Pulmonary artery endothelial cell (primary cell): ENCODE measurements around the gene FAH. TPM values are rescaled to one million over a fixed set of nuclear protein-coding genes. Genes with fewer than 3 reads are reported as not detected.
"Not testable (repeated sequence)": the region's sequence is repeated elsewhere in the genome, so short reads cannot be mapped to it uniquely, and the experiment has no call there.

Experiments used
- DNase-seq: peaks from one replicate; pipeline ENCODE4 v3.0.0-alpha.2; 2011; ENCODE audit warnings: low read depth, low spot score
- total RNA-seq: library from RNA; depleted of rRNA; stranded (reverse); fragments of >200 nt; gene quantifications from 2 replicates; pipeline ENCODE4 v1.2.3, GENCODE V29; 2014

Gene FAH
- total RNA-seq, result 22.2 and 27.6 TPM in 2 replicates

GRCh38 chr15:80152896-80153876, at the start of gene FAH:
FAH (plus strand) TSS chr15:80152999; CDS start chr15:80153055, 56 bp downstream.
- no peak for DNase-seq

GRCh38 chr15:80105193-80105592, 47.6 kb upstream of the FAH start:
- no peak for DNase-seq

GRCh38 chr15:80105595-80105994, 47.2 kb upstream of the FAH start:
- no peak for DNase-seq

- no peak for DNase-seq
Observed at GRCh38 chr15:80106051-80106450, 46.7 kb upstream of the FAH start.

GRCh38 chr15:80107204-80107603, 45.6 kb upstream of the FAH start:
- no peak for DNase-seq

- no peak for DNase-seq
Observed at GRCh38 chr15:80107774-80108173, 45.0 kb upstream of the FAH start.

- DNase-seq, result no peak
Observed at GRCh38 chr15:80109388-80109787, 43.4 kb upstream of the FAH start.

- DNase-seq, result no peak
Observed at GRCh38 chr15:80110920-80111319, 41.9 kb upstream of the FAH start.

- no peak for DNase-seq
Observed at GRCh38 chr15:80114114-80114513, 38.7 kb upstream of the FAH start.

- DNase-seq, result no peak
Observed at GRCh38 chr15:80115021-80115420, 37.8 kb upstream of the FAH start.

GRCh38 chr15:80118956-80119355, 33.8 kb upstream of the FAH start:
- no peak for DNase-seq

GRCh38 chr15:80120636-80121035, 32.2 kb upstream of the FAH start:
- DNase-seq, result no peak

- DNase-seq, result no peak
Observed at GRCh38 chr15:80121546-80121945, 31.3 kb upstream of the FAH start.

GRCh38 chr15:80123034-80123433, 29.8 kb upstream of the FAH start:
- DNase-seq, result no peak

GRCh38 chr15:80127253-80127652, 25.5 kb upstream of the FAH start:
- DNase-seq, result not testable (repeated sequence)

- DNase-seq, result no peak
Observed at GRCh38 chr15:80127911-80128310, 24.9 kb upstream of the FAH start.

GRCh38 chr15:80132382-80132781, 20.4 kb upstream of the FAH start:
- DNase-seq, result no peak

GRCh38 chr15:80136854-80137253, 15.9 kb upstream of the FAH start:
- no peak for DNase-seq

- DNase-seq, result no peak
Observed at GRCh38 chr15:80138961-80139360, 13.8 kb upstream of the FAH start.

GRCh38 chr15:80140909-80141308, 11.9 kb upstream of the FAH start:
- no peak for DNase-seq

GRCh38 chr15:80141916-80142598, 10.7 kb upstream of the FAH start:
- no peak for DNase-seq

- no peak for DNase-seq
Observed at GRCh38 chr15:80142646-80143045, 10.2 kb upstream of the FAH start.

- DNase-seq, result no peak
Observed at GRCh38 chr15:80151148-80151547, 1.7 kb upstream of the FAH start.
